GM18861 (cell line): Measurements from ENCODE around the gene CPNE7.
"Not testable (repeated sequence)": the region's sequence is repeated elsewhere in the genome, so short reads cannot be mapped to it uniquely, and the experiment has no call there.

ENCODE experiments used
- ATAC-seq: cut with Tn5 transposase; IDR thresholded peaks from one replicate; pipeline ENCODE4 v1.9.1; 2021; ENCODE audit not compliant: unreplicated experiment

CPNE7 gene

GRCh38 chr16:89565506-89566372, 9.8 kb upstream of the CPNE7 start:
- peak; percentile 32 for ATAC-seq

- no peak for ATAC-seq
These were observed 7.6 kb upstream of the CPNE7 start for GRCh38 chr16:89567656-89568594.

GRCh38 chr16:89569506-89570341, 5.8 kb upstream of the CPNE7 start:
- no peak for ATAC-seq

GRCh38 chr16:89570342-89570923, 5.1 kb upstream of the CPNE7 start:
- no peak for ATAC-seq

GRCh38 chr16:89570983-89571598, 4.5 kb upstream of the CPNE7 start:
- not testable (repeated sequence) for ATAC-seq

GRCh38 chr16:89571636-89572035, 3.9 kb upstream of the CPNE7 start:
- ATAC-seq, result no peak

GRCh38 chr16:89572073-89572484, 3.5 kb upstream of the CPNE7 start:
- ATAC-seq, result no peak

- ATAC-seq, result no peak
These were observed 2.9 kb upstream of the CPNE7 start for GRCh38 chr16:89572485-89573205.

GRCh38 chr16:89573826-89574680, 1.5 kb upstream of the CPNE7 start:
- ATAC-seq, result no peak

GRCh38 chr16:89574681-89575246, 794 bp upstream of the CPNE7 start:
- no peak for ATAC-seq

- no peak for ATAC-seq
These were observed 846 bp downstream of the CPNE7 start for GRCh38 chr16:89576153-89577054.

- no peak for ATAC-seq
These were observed 1.6 kb downstream of the CPNE7 start for GRCh38 chr16:89577055-89577759.

- ATAC-seq, result no peak
These were observed 3.8 kb downstream of the CPNE7 start for GRCh38 chr16:89579351-89579750.

- ATAC-seq, result no peak
These were observed 5.6 kb downstream of the CPNE7 start for GRCh38 chr16:89581045-89581695.

- ATAC-seq, result no peak
These were observed 6.5 kb downstream of the CPNE7 start for GRCh38 chr16:89581861-89582563.
